Measurements from ENCODE around the gene ZSWIM8.

Gene ZSWIM8

DNA sequence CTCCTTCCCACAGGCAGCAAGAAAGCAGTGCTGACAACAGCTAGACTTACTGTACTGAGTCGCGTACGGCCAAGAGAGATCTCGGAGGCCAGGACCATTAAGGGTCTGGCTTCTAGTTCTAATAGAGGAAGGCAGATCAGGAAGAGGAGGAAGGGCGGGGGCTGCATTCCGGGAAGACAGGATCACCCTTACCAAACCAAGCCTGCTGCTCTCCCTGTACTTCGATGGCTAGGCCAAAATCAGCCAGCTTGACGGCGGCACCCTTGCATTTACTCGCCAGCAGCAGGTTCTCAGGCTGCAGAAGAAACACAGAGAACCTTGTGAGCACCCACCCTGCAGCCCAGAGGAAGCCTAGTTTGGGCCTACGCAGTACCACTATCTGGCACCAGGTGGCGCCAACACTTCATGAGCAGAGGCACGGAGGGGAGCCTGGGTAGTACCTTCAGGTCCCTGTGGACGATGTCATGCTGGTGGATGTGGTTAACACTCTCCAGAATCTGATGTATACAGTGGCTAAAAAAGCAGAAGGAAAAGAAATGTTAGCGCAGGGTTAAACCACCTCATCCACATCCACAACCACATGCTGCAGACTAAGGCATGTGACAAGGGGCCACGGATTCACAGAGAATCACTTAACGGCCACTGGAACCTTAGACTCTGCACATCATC, 63.5 kb downstream of the ZSWIM8 start:
- H3K4me1 ChIP-seq = 0 out of 2 replicates have a peak, but pooled peaks cover 2% of the 10 kb centered on the region
- H3K9me3 ChIP-seq = no peaks in the 10 kb centered on the region
- peaks cover 27% of the 10 kb centered on the region for H3K36me3 ChIP-seq
- TF ChIP-seq, protein P1, sequence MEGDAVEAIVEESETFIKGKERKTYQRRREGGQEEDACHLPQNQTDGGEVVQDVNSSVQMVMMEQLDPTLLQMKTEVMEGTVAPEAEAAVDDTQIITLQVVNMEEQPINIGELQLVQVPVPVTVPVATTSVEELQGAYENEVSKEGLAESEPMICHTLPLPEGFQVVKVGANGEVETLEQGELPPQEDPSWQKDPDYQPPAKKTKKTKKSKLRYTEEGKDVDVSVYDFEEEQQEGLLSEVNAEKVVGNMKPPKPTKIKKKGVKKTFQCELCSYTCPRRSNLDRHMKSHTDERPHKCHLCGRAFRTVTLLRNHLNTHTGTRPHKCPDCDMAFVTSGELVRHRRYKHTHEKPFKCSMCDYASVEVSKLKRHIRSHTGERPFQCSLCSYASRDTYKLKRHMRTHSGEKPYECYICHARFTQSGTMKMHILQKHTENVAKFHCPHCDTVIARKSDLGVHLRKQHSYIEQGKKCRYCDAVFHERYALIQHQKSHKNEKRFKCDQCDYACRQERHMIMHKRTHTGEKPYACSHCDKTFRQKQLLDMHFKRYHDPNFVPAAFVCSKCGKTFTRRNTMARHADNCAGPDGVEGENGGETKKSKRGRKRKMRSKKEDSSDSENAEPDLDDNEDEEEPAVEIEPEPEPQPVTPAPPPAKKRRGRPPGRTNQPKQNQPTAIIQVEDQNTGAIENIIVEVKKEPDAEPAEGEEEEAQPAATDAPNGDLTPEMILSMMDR (IDR thresholded peaks at IDR 0.05; ENCODE audit: low read depth, low read length) = peak; percentile 99
- H3K27me3 ChIP-seq = no peaks in the 10 kb centered on the region
- DNase-seq = peak; percentile 79
- no peak overlapping the region for H3K4me3 ChIP-seq (ENCODE audit: low read depth, low read length)

DNA sequence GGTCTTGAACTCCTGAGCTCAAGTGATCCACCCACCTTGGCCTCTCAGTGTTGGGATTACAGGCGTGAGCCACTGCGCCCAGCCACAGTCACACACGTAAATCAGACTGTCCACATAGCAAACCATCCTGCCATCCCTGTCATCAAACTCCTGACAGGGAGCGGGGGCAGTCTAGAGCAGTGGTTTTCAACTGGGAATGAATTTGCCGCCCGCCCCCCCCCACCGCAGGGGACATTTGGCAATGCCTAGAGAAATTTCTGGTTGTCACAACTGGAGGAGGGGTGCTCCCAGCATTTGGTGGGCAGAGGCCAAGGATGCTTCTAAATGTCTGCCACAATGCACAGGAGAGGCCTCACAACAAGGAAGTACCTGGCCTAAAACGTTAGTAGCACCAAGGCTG, 64.8 kb downstream of the ZSWIM8 start:
- DNase-seq = no peak
- peaks cover 27% of the 10 kb centered on the region for H3K36me3 ChIP-seq
- H3K4me3 ChIP-seq (ENCODE audit: low read depth, low read length) = no peak overlapping the region
- H3K9me3 ChIP-seq = no peaks in the 10 kb centered on the region
- H3K4me1 ChIP-seq = 0 out of 2 replicates have a peak, but pooled peaks cover 2% of the 10 kb centered on the region
- H3K27me3 ChIP-seq = no peaks in the 10 kb centered on the region
- TF ChIP-seq, protein P1 (IDR thresholded peaks at IDR 0.05; ENCODE audit: low read depth, low read length) = no peak

DNA sequence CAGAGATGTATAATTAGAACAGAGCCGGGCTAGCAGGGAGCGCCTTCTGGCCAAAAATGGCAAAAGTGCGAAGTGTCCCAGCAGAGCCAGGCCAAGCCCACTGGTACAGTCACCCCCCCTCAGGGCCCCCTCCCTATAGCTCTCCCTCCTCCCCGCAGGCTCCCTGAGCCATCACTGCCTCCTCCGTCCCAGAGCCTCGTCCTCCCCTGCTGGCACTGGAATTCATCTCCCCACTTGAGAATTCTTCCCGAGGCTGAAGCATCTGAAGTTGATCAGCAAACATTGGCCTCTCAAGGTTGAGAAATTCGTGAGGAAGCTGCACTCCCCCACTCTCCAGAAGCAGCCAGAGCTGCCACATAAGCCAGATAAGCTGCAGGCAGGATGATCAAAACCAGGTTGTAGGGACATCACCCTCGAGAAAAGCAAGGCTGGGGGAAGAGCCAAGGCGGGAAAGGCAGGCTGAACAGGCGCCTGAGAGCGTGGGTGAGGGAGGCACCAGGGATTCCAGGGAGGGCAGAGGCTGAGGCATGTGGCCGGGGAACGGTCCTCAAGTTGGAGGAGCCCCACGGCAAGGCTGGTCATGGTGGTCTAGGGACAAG, 65.6 kb downstream of the ZSWIM8 start:
- Histone ChIP-seq H3K27me3 (no peaks in the 10 kb centered on the region), H3K4me1 (0 out of 2 replicates have a peak, but pooled peaks cover 2% of the 10 kb centered on the region), H3K36me3 (peaks cover 27% of the 10 kb centered on the region), H3K9me3 (no peaks in the 10 kb centered on the region), H3K4me3 (ENCODE audit: low read depth, low read length) (no peak overlapping the region)
- TF ChIP-seq, protein P1 (IDR thresholded peaks at IDR 0.05; ENCODE audit: low read depth, low read length) = no peak
- DNase-seq = no peak
